ENCODE measurements around the gene CYP3A7. TPM values are rescaled to one million over a fixed set of nuclear protein-coding genes. Genes with fewer than 3 reads are reported as not detected.

The CYP3A7 gene
- total and polyA plus RNA-seq, 2 of the 13 experiments (the other 11 are each of a cell fraction or from before 2014, with no cell fraction given) = 5.8 to 6.4 TPM

DNA sequence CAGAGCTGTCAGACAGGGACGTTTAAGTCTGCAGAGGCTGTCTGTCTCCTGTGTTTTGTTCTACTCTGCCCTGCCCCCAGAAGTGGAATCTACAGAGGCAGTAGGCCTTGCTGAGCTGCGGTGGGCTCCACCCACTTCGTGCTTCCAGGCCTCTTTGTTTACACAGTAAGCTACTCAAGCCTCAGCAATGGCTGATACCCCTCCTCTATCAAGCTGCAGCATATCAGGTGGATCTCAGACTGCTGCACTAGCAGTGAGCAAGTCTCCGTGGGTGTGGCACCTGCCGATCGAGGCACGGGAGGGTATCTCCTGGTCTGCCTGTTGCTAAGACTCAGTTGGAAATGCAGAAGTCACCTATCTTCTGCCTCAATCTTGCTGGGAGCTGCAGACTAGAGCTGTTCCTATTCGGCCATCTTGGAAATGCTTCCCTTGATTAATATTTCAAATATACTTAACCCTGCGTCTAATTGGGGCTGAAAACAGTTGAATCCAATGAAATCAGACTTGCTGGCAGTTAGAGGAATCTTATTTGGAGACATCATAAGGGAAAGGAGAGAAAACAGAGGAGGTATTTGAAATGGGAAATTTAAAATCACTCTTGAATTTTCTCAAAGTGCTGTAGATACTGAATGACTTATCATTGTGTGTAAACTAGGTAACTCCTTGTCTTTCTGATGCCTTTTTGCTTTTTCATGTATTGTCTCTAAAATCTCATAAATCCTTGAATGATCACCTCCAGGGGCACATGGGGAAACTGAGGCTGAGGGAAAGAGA lies 41.4 kb downstream of the CYP3A7 start (continued):
- TF ChIP-seq CEBPZ (IDR thresholded peaks at IDR 0.05; ENCODE audit: low read length) (no peak), ZNF501 (CRISPR knock-in tag; IDR thresholded peaks at IDR 0.05) (peak; percentile 66), PLSCR1 (CRISPR knock-in tag; IDR thresholded peaks at IDR 0.05; ENCODE audit: borderline replicate concordance) (no peak), ZNF563 (CRISPR knock-in tag; IDR thresholded peaks at IDR 0.05) (peak; percentile 79; the same call in 1 of the 2 replicates), ZBTB20 (CRISPR knock-in tag; IDR thresholded peaks at IDR 0.05; ENCODE audit: borderline replicate concordance, low read depth) (peak; percentile 56; the same call in 1 of the 2 replicates), ZSCAN25 (CRISPR knock-in tag; IDR thresholded peaks at IDR 0.05) (0 out of 2 replicates have a peak, but pooled peaks have one; percentile 55), ZNF772 (CRISPR knock-in tag; IDR thresholded peaks at IDR 0.05) (peak; percentile 78; the same call in 1 of the 2 replicates), SP1 (IDR thresholded peaks at IDR 0.05) (no peak), SP1 (CRISPR knock-in tag; IDR thresholded peaks at IDR 0.05) (peak; percentile 83), MEIS1 (CRISPR knock-in tag; IDR thresholded peaks at IDR 0.05; ENCODE audit: borderline replicate concordance) (peak; percentile 63; the same call in 1 of the 2 replicates), ZSCAN9 (CRISPR knock-in tag; IDR thresholded peaks at IDR 0.05; ENCODE audit: borderline replicate concordance) (0 out of 2 replicates have a peak, but pooled peaks have one; percentile 56), TMF1 (CRISPR knock-in tag; IDR thresholded peaks at IDR 0.05; ENCODE audit: low read depth) (peak; percentile 24; the same call in 1 of the 2 replicates), ZNF552 (CRISPR knock-in tag; IDR thresholded peaks at IDR 0.05; ENCODE audit: borderline replicate concordance) (no peak), MBD4 (IDR thresholded peaks at IDR 0.05; ENCODE audit: borderline replicate concordance, low read length) (no peak), ZNF143 (CRISPR knock-in tag; IDR thresholded peaks at IDR 0.05) (peak; percentile 24; the same call in 1 of the 2 replicates), ELF3 (CRISPR knock-in tag; IDR thresholded peaks at IDR 0.05) (peak; percentile 83)
- TF ChIP-seq, protein P1, sequence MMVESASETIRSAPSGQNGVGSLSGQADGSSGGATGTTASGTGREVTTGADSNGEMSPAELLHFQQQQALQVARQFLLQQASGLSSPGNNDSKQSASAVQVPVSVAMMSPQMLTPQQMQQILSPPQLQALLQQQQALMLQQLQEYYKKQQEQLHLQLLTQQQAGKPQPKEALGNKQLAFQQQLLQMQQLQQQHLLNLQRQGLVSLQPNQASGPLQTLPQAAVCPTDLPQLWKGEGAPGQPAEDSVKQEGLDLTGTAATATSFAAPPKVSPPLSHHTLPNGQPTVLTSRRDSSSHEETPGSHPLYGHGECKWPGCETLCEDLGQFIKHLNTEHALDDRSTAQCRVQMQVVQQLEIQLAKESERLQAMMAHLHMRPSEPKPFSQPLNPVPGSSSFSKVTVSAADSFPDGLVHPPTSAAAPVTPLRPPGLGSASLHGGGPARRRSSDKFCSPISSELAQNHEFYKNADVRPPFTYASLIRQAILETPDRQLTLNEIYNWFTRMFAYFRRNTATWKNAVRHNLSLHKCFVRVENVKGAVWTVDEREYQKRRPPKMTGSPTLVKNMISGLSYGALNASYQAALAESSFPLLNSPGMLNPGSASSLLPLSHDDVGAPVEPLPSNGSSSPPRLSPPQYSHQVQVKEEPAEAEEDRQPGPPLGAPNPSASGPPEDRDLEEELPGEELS (CRISPR knock-in tag; IDR thresholded peaks at IDR 0.05) = peak; percentile 90
- TF ChIP-seq, protein P2, sequence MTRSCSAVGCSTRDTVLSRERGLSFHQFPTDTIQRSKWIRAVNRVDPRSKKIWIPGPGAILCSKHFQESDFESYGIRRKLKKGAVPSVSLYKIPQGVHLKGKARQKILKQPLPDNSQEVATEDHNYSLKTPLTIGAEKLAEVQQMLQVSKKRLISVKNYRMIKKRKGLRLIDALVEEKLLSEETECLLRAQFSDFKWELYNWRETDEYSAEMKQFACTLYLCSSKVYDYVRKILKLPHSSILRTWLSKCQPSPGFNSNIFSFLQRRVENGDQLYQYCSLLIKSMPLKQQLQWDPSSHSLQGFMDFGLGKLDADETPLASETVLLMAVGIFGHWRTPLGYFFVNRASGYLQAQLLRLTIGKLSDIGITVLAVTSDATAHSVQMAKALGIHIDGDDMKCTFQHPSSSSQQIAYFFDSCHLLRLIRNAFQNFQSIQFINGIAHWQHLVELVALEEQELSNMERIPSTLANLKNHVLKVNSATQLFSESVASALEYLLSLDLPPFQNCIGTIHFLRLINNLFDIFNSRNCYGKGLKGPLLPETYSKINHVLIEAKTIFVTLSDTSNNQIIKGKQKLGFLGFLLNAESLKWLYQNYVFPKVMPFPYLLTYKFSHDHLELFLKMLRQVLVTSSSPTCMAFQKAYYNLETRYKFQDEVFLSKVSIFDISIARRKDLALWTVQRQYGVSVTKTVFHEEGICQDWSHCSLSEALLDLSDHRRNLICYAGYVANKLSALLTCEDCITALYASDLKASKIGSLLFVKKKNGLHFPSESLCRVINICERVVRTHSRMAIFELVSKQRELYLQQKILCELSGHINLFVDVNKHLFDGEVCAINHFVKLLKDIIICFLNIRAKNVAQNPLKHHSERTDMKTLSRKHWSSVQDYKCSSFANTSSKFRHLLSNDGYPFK (CRISPR knock-in tag; IDR thresholded peaks at IDR 0.05; ENCODE audit: borderline replicate concordance) = peak; percentile 92; the same call in 1 of the 2 replicates
